Right renal cortex interstitium (tissue), 3 donors: ENCODE data around the gene LRRK1. TPM values are rescaled to one million over a fixed set of nuclear protein-coding genes. Genes with fewer than 3 reads are reported as not detected.
A peak's percentile ranks its signal among the peaks of the same experiment; 100 is the strongest.

Experiments
- DNase-seq, 3 donors: peaks; one replicate each; pipeline ENCODE4 v3.0.0-alpha.2; 2013; ENCODE audit warnings: low read depth in 3 of 3, low spot score in 2 of 3
- polyA plus RNA-seq, 3 donors: library from polyadenylated mRNA; unstranded; fragments of 120-200 nt; gene quantifications; one replicate each; pipeline ENCODE4 v1.2.1, GENCODE V29; 2013; ENCODE audit not compliant: insufficient read length in 3 of 3

Gene LRRK1
- polyA plus RNA-seq, 3 donors, result 1.7 to 3.6 (median 3.1) TPM

- DNase-seq, result no peak
Measured at GRCh38 chr15:100891307-100892012, 27.7 kb upstream of the LRRK1 start.

GRCh38 chr15:100892013-100892355 is 27.2 kb upstream of the LRRK1 start:
- DNase-seq, result no peak

GRCh38 chr15:100893261-100893963 is 25.7 kb upstream of the LRRK1 start:
- no peak for DNase-seq

GRCh38 chr15:100893964-100894295 is 25.2 kb upstream of the LRRK1 start:
- no peak for DNase-seq

GRCh38 chr15:100895721-100896120 is 23.4 kb upstream of the LRRK1 start:
- no peak for DNase-seq

DNA sequence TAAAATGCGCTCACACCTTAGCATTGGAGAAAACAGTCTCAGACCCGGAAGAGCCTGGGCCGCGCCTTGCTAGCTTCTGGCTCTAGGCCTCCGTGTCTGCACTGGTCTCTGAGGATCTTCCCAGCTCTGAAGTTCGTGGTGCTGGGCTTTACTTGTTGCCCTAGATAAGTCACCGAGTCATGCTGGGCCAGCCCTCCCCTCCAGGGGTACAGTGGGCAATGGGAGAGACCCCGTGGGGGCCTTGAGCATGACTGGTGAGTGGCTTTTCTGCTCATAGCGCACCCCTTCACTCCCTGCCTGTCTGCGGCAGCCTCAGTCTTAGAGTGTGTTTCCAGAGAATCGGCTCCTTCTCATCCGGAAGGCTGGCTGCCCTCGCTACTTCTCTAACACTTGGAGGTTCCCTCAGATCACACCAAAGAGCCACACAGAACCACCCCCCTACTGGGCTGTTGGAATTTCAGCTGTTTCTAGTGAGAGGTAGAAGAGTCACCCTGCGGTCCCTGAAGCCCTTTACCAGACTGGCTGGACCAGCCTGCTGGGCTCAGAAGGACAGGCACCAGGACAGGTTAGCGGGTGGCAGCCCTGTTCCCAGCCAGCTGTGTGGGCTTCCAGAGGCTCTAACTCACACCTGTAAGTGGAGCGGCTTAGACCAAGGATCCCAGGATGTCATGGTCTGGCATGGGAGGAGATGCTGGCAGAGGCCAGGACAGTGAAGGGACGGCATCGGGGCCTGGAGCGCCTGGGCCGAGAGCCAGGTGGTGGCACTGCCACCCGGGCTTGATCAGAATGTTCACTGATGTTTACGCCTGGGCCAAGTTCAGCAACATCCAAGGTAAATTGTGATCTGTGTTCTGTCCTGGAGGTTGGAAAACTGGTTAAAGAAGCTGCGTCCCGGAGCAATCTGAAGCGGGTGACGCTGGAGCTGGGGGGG is 21.7 kb upstream of the LRRK1 start:
- no peak for DNase-seq

DNA sequence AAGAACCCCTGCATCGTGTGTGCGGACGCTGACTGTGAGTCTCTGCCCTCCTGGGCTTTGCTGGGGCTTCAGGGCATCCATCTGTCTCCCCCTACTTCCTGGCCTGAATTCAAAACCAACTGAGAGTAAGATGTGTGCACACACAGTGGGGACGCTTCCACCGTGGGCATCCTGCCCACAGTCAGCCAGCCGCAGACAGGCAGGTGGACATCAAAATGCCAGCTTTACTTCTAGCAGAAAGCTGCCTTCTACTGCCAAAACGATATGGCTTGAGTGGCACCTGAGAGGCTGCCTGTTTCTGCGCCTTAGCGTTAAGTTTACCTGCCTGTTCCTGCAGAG is 21.0 kb upstream of the LRRK1 start:
- DNase-seq, result no peak

- DNase-seq, result no peak
Measured at GRCh38 chr15:100898661-100899462, 20.3 kb upstream of the LRRK1 start.

DNA sequence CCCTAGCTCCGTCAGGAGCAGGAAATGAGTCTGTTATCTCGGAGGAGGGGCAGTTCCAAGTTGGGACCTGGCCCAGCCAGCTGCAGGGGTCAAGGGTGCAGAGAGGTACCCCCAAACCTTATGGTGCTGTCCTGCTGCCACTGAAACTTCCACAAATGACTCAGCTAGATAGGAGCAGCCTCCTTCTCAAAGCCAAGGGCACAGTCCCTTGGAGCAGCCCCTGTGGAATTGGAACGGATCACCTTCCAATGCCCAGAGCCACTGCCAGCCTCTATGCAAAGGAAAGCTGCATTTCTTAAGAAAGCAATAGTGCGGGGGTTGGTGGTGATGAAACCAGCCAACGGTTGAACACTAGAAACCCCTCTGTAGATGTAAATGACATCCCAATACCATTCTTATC is 19.6 kb upstream of the LRRK1 start:
- DNase-seq, result no peak

DNA sequence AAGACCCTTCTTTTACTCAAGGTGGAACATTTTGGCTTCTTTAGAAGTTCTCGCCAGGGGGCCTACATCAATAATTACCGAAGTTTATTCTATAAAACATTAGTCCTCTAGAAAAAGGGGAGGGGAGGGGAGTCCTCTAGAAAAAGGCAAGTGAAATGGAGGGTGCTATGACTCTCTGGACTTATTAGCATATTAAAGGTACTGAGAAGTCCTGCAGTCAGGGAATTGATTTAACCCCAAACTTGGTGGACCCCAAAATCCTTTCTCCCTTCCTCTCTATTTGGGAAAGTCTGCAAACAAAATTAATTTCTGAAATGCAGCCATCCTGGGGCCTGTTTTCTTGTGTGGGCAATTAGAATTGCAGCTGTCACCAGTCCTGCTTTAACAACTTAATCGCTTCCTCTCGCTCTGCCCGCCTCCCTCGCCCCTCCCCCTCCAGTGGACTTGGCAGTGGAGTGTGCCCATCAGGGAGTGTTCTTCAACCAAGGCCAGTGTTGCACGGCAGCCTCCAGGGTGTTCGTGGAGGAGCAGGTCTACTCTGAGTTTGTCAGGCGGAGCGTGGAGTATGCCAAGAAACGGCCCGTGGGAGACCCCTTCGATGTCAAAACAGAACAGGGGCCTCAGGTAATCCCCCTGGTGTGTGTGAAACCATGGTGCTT is 18.9 kb upstream of the LRRK1 start:
- no peak for DNase-seq

- DNase-seq, result no peak
Measured at GRCh38 chr15:100900795-100901169, 18.4 kb upstream of the LRRK1 start.

DNA sequence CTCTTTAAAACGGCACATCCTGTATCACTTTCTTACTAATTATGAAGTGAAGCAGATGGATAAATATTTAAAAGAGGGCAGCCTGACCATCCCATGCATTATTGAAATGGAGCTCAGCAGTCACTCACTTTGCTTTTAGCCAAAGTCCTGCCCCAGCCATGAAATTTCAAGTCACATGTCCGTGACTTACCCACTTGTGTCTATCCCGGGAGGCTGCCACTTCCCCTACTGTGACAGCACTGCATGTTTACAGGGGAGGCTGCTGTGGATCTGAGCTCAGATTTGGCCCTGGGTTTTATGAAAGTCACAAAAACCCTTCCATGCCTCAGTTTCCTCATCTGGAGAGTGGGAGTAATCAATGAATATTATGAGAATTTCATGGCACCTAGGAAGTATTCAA is 17.9 kb upstream of the LRRK1 start:
- no peak for DNase-seq

- DNase-seq, result no peak
Measured at GRCh38 chr15:100901702-100902435, 17.3 kb upstream of the LRRK1 start.

- DNase-seq, result peak in 2 of 3 donors; percentile 65 to 77
Measured at GRCh38 chr15:100902436-100903167, 16.6 kb upstream of the LRRK1 start.

DNA sequence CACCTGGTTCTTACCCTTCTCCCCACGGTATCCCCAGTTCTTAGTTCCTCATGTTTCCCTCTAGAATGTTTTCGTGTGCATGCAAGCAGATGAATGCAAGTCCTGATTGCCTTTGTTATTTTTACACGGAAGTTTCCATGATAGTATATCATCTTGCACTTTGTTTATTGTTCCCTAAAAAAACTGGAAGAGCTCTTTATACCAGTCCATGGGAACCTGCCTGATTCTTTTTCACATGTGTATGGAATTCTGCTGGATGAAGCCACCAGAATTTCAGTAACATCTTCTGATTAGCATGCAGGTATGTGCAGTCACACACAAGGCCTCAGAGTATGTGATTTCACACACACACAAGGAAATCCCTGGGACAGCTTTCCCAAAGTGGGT is 16.0 kb upstream of the LRRK1 start:
- DNase-seq, result no peak

GRCh38 chr15:100905850-100906249 is 13.3 kb upstream of the LRRK1 start:
- no peak for DNase-seq

- no peak for DNase-seq
Measured at GRCh38 chr15:100908466-100908865, 10.7 kb upstream of the LRRK1 start.

- DNase-seq, result no peak
Measured at GRCh38 chr15:100909565-100909964, 9.6 kb upstream of the LRRK1 start.
